H1 (cell line): ENCODE measurements around the gene PNMA1. TPM values are rescaled to one million over a fixed set of nuclear protein-coding genes. Genes with fewer than 3 reads are reported as not detected.
A peak's percentile ranks its signal among the peaks of the same experiment; 100 is the strongest.

Source experiments
- CTCF ChIA-PET: fragments of 300-600 bp; sonication (Branson Sonifier 250); formaldehyde crosslinking; loops from one replicate; lab custom pipeline; 2021; ENCODE audit not compliant: partially characterized antibody; lab: Charles Lee
- POLR2A ChIA-PET: fragments of 300-600 bp; sonication (Branson Sonifier 250); formaldehyde crosslinking; loops from one replicate; lab custom pipeline; 2021; ENCODE audit warnings: inconsistent platforms; ENCODE audit not compliant: partially characterized antibody; lab: Charles Lee
- DNase-seq, 2 experiments: peaks; one replicate each; pipeline versions ENCODE4 v3.0.0 to v3.0.0-alpha.2; 2010 to 2022; ENCODE audit warnings: low spot score in 2 of 2, low read depth in 1 of 2, mixed read lengths in 1 of 2
- FAIRE-seq: peaks from 2 replicates; lab custom pipeline; 2011; peaks lifted over from hg19 to GRCh38; lab: Jason Lieb, UNC
- H2AFZ ChIP-seq: 2 replicates; pipeline ENCODE4 v1.8.1; 2012; ENCODE audit warnings: low read length, inconsistent platforms
- H2AK5ac ChIP-seq: 2 replicates; pipeline ENCODE4 v1.6.1; 2013; ENCODE audit warnings: low read depth, low read length
- H2BK120ac ChIP-seq: replicated peaks from 2 replicates; pipeline ENCODE3; 2013; ENCODE audit warnings: low read depth, low read length, inconsistent platforms
- H2BK12ac ChIP-seq: 2 replicates; pipeline ENCODE4 v1.6.1; 2013; ENCODE audit warnings: low read depth, low read length
- H2BK15ac ChIP-seq: 2 replicates; pipeline ENCODE4 v1.6.1; 2013; ENCODE audit warnings: low read length
- H2BK20ac ChIP-seq: 2 replicates; pipeline ENCODE4 v1.6.1; 2013; ENCODE audit warnings: low read length
- H2BK5ac ChIP-seq: 2 replicates; pipeline ENCODE4 v1.6.1; 2013; ENCODE audit warnings: low read depth, low read length
- H3K14ac ChIP-seq: 2 replicates; pipeline ENCODE4 v1.6.1; 2013; ENCODE audit warnings: inconsistent platforms; ENCODE audit not compliant: insufficient read length
- H3K18ac ChIP-seq: 2 replicates; pipeline ENCODE4 v1.6.1; 2013; ENCODE audit warnings: low read length; ENCODE audit errors: extremely low read depth
- H3K23ac ChIP-seq: 2 replicates; pipeline ENCODE4 v1.6.1; 2013; ENCODE audit warnings: inconsistent platforms; ENCODE audit not compliant: insufficient read length
- H3K23me2 ChIP-seq: 2 replicates; pipeline ENCODE4 v1.6.1; 2013; ENCODE audit warnings: low read depth, low read length
- H3K27ac ChIP-seq: 2 replicates; pipeline ENCODE4 v1.6.1; 2011; ENCODE audit warnings: low read depth, low read length, inconsistent platforms
- H3K27me3 ChIP-seq, 4 experiments: replicated peaks in 1 of 4; 1 replicate in 1 of 4; 2 replicates in 3 of 4; pipeline versions ENCODE4 v1.6.1 to v1.8.1; 2011 to 2013; ENCODE audit warnings: low read length in 3 of 4, mild to moderate bottlenecking in 3 of 4, inconsistent platforms in 2 of 4, mixed read lengths in 2 of 4, moderate library complexity in 1 of 4; ENCODE audit not compliant: control insufficient read depth in 3 of 4, insufficient read depth in 3 of 4; ENCODE audit errors: extremely low read depth in 1 of 4
- H3K36me3 ChIP-seq, 4 experiments: 2 replicates each; pipeline versions ENCODE4 v1.6.1 to v1.8.1; 2011 to 2013; ENCODE audit warnings: mild to moderate bottlenecking in 4 of 4, low read length in 3 of 4, moderate library complexity in 2 of 4, control low read depth in 1 of 4, inconsistent platforms in 1 of 4; ENCODE audit not compliant: insufficient read depth in 4 of 4, control insufficient read depth in 2 of 4
- H3K4ac ChIP-seq: replicated peaks from 2 replicates; pipeline ENCODE3; 2013; ENCODE audit warnings: low read length, low read depth, mixed read lengths, inconsistent platforms; ENCODE audit not compliant: insufficient read length
- H3K4me1 ChIP-seq, 4 experiments: replicated peaks in 1 of 4; 1 replicate in 1 of 4; 2 replicates in 3 of 4; pipeline versions ENCODE4 v1.6.1 to v1.8.1; 2011 to 2013; ENCODE audit warnings: low read length in 3 of 4, inconsistent platforms in 2 of 4, mixed read lengths in 1 of 4; ENCODE audit not compliant: insufficient read depth in 4 of 4, control insufficient read depth in 3 of 4
- H3K4me2 ChIP-seq, 2 experiments: 2 replicates each; pipeline versions ENCODE4 v1.6.1 to v1.8.1; 2011 to 2013; ENCODE audit warnings: low read depth in 2 of 2, low read length in 2 of 2, control low read depth in 1 of 2, inconsistent platforms in 1 of 2, mild to moderate bottlenecking in 1 of 2; ENCODE audit not compliant: insufficient read depth in 1 of 2
- H3K4me3 ChIP-seq, 4 experiments: fragments of 200-600, 300-600 bp in 1 of 4; sonication (generic), shearing (Covaris generic), sonication (Bioruptor Twin) in 1 of 4; 2 replicates each; pipeline versions ENCODE4 v1.5.1 to v1.8.1; 2011 to 2016; ENCODE audit warnings: low read length in 4 of 4, low read depth in 3 of 4, control low read depth in 2 of 4, inconsistent platforms in 2 of 4, mild to moderate bottlenecking in 2 of 4, mixed read lengths in 1 of 4, moderate library complexity in 1 of 4; ENCODE audit not compliant: insufficient read depth in 2 of 4; ENCODE audit errors: extremely low read depth in 1 of 4
- H3K56ac ChIP-seq: replicated peaks from 2 replicates; pipeline ENCODE3; 2013; ENCODE audit warnings: low read depth, mild to moderate bottlenecking, mixed read lengths, low read length, inconsistent platforms; ENCODE audit not compliant: insufficient read length
- H3K79me1 ChIP-seq: 2 replicates; pipeline ENCODE4 v1.6.1; 2013; ENCODE audit warnings: low read depth, low read length, control low read depth
- H3K79me2 ChIP-seq, 2 experiments: 2 replicates each; pipeline versions ENCODE4 v1.6.1 to v1.8.1; 2012 to 2013; ENCODE audit warnings: low read length in 2 of 2, mild to moderate bottlenecking in 2 of 2, inconsistent platforms in 1 of 2; ENCODE audit not compliant: insufficient read depth in 2 of 2, control insufficient read depth in 1 of 2
- H3K9ac ChIP-seq, 4 experiments: replicated peaks in 1 of 4; 1 replicate in 1 of 4; 2 replicates in 3 of 4; pipeline versions ENCODE4 v1.6.1 to v1.8.1; 2011 to 2013; ENCODE audit warnings: low read depth in 3 of 4, low read length in 3 of 4, control low read depth in 2 of 4, mild to moderate bottlenecking in 2 of 4, moderate library complexity in 2 of 4, inconsistent platforms in 1 of 4; ENCODE audit errors: extremely low read depth in 1 of 4
- H3K9me3 ChIP-seq, 2 experiments: 2 replicates each; pipeline versions ENCODE4 v1.6.1 to v1.8.1; 2012 to 2013; ENCODE audit warnings: mild to moderate bottlenecking in 2 of 2, moderate library complexity in 2 of 2, control low read depth in 1 of 2, inconsistent platforms in 1 of 2, low read depth in 1 of 2, low read length in 1 of 2, mixed read lengths in 1 of 2; ENCODE audit not compliant: insufficient read depth in 2 of 2
- H4K20me1 ChIP-seq, 2 experiments: replicated peaks in 1 of 2; 2 replicates each; pipeline versions ENCODE3 to v1.8.1; 2011 to 2013; ENCODE audit warnings: inconsistent platforms in 2 of 2, low read length in 2 of 2, mild to moderate bottlenecking in 1 of 2; ENCODE audit not compliant: insufficient read depth in 2 of 2, control insufficient read depth in 1 of 2
- H4K5ac ChIP-seq: 2 replicates; pipeline ENCODE4 v1.6.1; 2013; ENCODE audit warnings: low read length, low read depth, mixed read lengths, inconsistent platforms; ENCODE audit not compliant: insufficient read length
- H4K8ac ChIP-seq: 2 replicates; pipeline ENCODE4 v1.8.0; 2013; ENCODE audit warnings: mild to moderate bottlenecking, moderate library complexity, low read length, inconsistent platforms; ENCODE audit not compliant: insufficient read depth; ENCODE audit errors: extremely low read depth
- H4K91ac ChIP-seq: replicated peaks from 2 replicates; pipeline ENCODE3; 2013; ENCODE audit warnings: low read length, mixed read lengths, inconsistent platforms; ENCODE audit not compliant: insufficient read length
- GABPA ChIP-seq: IDR thresholded peaks from 2 replicates; pipeline ENCODE4 v1.6.1; 2011; ENCODE audit warnings: mild to moderate bottlenecking, low read length, moderate library complexity, borderline replicate concordance; ENCODE audit not compliant: insufficient read depth
- WGBS, 2 experiments: shearing (Covaris generic) in 1 of 2; methylation state at CpG; one replicate each; pipeline versions ENCODE4 v1.1.6 to v1.1.7; 2013 to 2015; ENCODE audit warnings: low lambda C conversion rate in 2 of 2, mixed read lengths in 2 of 2, inconsistent platforms in 1 of 2, low coverage in 1 of 2, missing lambda C conversion rate in 1 of 2; ENCODE audit not compliant: insufficient replicate concordance in 2 of 2, insufficient coverage in 1 of 2, insufficient read length in 1 of 2; ENCODE audit errors: extremely low coverage in 1 of 2, missing lambda C conversion rate in 1 of 2; 5-methylcytosine and 5-hydroxymethylcytosine counted together
- polyA plus RNA-seq, 7 experiments: library from polyadenylated mRNA; depleted of rRNA in 3 of 7; stranded (reverse) in 5 of 7; unstranded in 2 of 7; fragments of >200 nt in 5 of 7; fragments of 200-250 nt in 2 of 7; gene quantifications; 1 replicate in 5 of 7; 2 replicates in 1 of 7; 4 replicates in 1 of 7; pipeline versions ENCODE4 v1.2.1 to v1.2.3, GENCODE V29; 2011 to 2013; ENCODE audit warnings: missing spikeins in 2 of 7, mixed read lengths in 2 of 7
- total RNA-seq: library from RNA; stranded (reverse); fragmentation: NEBNext Ultra II Directional; extraction: Animal tissue kit (Norgen Biotek cat#: 25700); gene quantifications from 2 replicates; pipeline ENCODE4 v1.2.1, GENCODE V29; 2021

Gene PNMA1
- total and polyA plus RNA-seq, 2 of the 8 experiments (the other 6 are each of a cell fraction or from before 2014, with no cell fraction given), result 15.8 to 52.7 TPM

DNA sequence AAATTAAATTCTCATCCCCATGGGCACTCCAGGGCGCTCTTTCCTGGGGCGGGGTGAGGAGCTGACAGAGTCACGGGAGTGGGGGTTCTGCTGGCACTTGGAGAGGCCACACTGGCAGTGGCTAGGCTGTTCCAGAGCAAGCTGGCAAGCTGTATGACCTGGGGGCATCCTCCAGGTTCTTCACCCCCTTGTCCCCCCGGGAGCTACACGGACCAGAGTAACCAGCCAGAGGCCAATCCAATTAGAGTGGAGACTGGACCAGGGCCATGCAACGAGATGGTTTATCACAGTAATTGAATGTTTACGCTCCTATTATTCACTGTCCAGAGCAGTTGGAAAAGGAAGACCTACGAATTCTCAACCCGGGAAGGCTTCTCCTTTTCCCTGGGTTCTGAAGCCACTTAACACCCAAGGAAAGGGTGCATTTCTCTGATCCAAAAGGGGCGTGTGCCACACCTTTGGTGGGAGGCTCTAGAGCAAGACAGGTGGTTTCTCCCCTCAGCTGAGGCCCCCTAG, 43.8 kb upstream of the PNMA1 start:
- WGBS, 2 experiments, result 83% methylated on average over 10 of the region's 10 CpGs; no CpG with 5 or more reads in 1 of the 2 experiments
- no peak overlapping the region for H3K27ac ChIP-seq

More for the DNA sequence above, 43.8 kb upstream of the PNMA1 start:
- Histone ChIP-seq H2AFZ (no peak overlapping the region), H4K20me1 (peaks cover 11 to 14% of the 10 kb centered on the region in 2 experiments), H3K23ac (no peak overlapping the region), H4K91ac (no peak overlapping the region), H2BK20ac (no peak overlapping the region), H2BK15ac (no peak overlapping the region), H3K14ac (no peak overlapping the region), H4K5ac (no peak overlapping the region), H3K36me3 (no peaks in the 10 kb centered on the region), H3K79me1 (peaks cover 1% of the 10 kb centered on the region; the same call in 1 of the 2 replicates), H2AK5ac (no peak overlapping the region), H3K4me3 (peak overlapping the region in 1 of 4 experiments; percentile 73; a peak in 2 of 8 replicates), H3K79me2 (peaks cover 0 to 30% of the 10 kb centered on the region in 2 experiments; a peak in 3 of 4 replicates), H4K8ac (no peak overlapping the region), H3K9ac (no peak overlapping the region), H3K4me2 (peak overlapping the region; percentile 89 to 99; a peak in 2 of 4 replicates), H3K23me2 (peaks cover 11% of the 10 kb centered on the region), H2BK5ac (no peak overlapping the region), H3K18ac (no peak overlapping the region), H3K56ac (no peak overlapping the region), H3K4me1 (peaks cover 11 to 38% (median 16%) of the 10 kb centered on the region in 4 experiments), H2BK12ac (no peak overlapping the region), H3K4ac (no peak overlapping the region), H3K9me3 (no peaks in the 10 kb centered on the region), H2BK120ac (no peak overlapping the region), H3K27me3 (peaks cover 0 to 15% (median 10%) of the 10 kb centered on the region in 4 experiments; a peak in 5 of 7 replicates)
- FAIRE-seq (no peak), DNase-seq (no peak)
- TF ChIP-seq GABPA, result no peak
- ChIA-PET POLR2A (interaction anchor here (0.6 to 3.6 kb wide), 14 partner anchors 9 to 189 kb away, joined by 3 to 26 read pairs (median 6); partner anchors contain the start of genes ACOT2, PNMA1 and PTGR2), CTCF (interaction anchor here (0.5 to 12.5 kb wide), 30 partner anchors 9 to 983 kb away, joined by 3 to 198 read pairs (median 5); no protein-coding TSS in a partner anchor)
